ENCODE results near the gene CLN6. TPM values are rescaled to one million over a fixed set of nuclear protein-coding genes. Genes with fewer than 3 reads are reported as not detected.

Gene CLN6
- total RNA-seq, 1 experiment from 2014 or later: 71.9 TPM

DNA sequence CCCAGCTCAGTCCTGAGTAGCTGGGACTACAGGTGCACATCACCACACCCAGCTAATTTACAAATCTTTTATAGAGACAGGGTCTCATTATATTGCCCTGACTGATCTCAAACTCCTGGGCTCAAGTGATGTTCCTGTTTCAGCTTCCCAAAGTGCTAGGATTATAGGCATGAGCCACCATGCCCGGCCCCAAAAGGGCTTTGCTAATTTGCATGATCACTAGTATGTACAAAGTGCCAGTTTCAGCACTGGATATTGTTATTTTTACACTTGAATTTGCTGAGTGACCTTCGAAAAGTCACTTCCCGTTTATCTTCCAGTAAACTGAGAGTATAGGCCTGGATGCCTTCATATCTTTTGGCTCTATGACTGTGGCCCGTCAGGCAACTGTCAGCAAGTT, 12.2 kb downstream of the CLN6 start:
- no peak overlapping the region for H3K23ac ChIP-seq (ENCODE audit: insufficient read length, low read depth, low read length)
- peaks cover under 1 to 10% of the 10 kb centered on the region in 2 experiments; a peak in 3 of 5 replicates for H3K9me3 Mint-ChIP-seq
- peaks cover 6% of the 10 kb centered on the region; the same call in 1 of the 2 replicates for H3K79me2 ChIP-seq (ENCODE audit: insufficient read depth, low read length)

More for the DNA sequence above, 12.2 kb downstream of the CLN6 start:
- no peak for DNase-seq
- Histone ChIP-seq H3K56ac (ENCODE audit: insufficient read length, low read depth, low read length) (no peak overlapping the region), H3T11ph (ENCODE audit: low read length) (no peak overlapping the region), H2AFZ (ENCODE audit: low read length) (no peak overlapping the region), H2AK5ac (ENCODE audit: insufficient read length, low read length) (no peak overlapping the region), H3K9me3 (ENCODE audit: control insufficient read depth, low read depth, low read length) (no peaks in the 10 kb centered on the region), H3K79me1 (ENCODE audit: insufficient read depth, low read depth, low read length, poor library complexity, severe bottlenecking) (peaks cover 17% of the 10 kb centered on the region), H3K14ac (ENCODE audit: insufficient read depth, low read length) (no peak overlapping the region), H4K20me1 (ENCODE audit: control insufficient read depth, insufficient read depth, insufficient read length) (no peaks in the 10 kb centered on the region), H3K27ac (ENCODE audit: insufficient read length, low read depth, low read length) (no peak overlapping the region), H3K23me2 (ENCODE audit: insufficient read length, low read depth, low read length, poor library complexity, severe bottlenecking) (no peaks in the 10 kb centered on the region), H3K27me3 (ENCODE audit: insufficient read depth, low read length) (no peaks in the 10 kb centered on the region), H3K4ac (ENCODE audit: low read depth, low read length) (no peak overlapping the region), H2BK20ac (ENCODE audit: low read depth, low read length, poor library complexity, severe bottlenecking) (no peak overlapping the region), H3K4me1 (ENCODE audit: insufficient read depth, low read length) (no peaks in the 10 kb centered on the region), H3K4me2 (ENCODE audit: insufficient read depth, insufficient read length, low read length) (no peak overlapping the region), H3K9ac (ENCODE audit: extremely low read depth, insufficient read length, low read length) (no peak overlapping the region), H4K5ac (ENCODE audit: insufficient read length, low read depth, low read length) (no peak overlapping the region), H3K18ac (ENCODE audit: insufficient read length, low read depth, low read length) (no peak overlapping the region), H4K8ac (replicated peaks; ENCODE audit: insufficient read length, low read depth, low read length) (no peak overlapping the region), H2BK12ac (ENCODE audit: insufficient read length, low read depth, low read length) (no peak overlapping the region), H2BK5ac (ENCODE audit: insufficient read length, low read length) (no peak overlapping the region), H2BK120ac (ENCODE audit: low read depth, low read length, poor library complexity, severe bottlenecking) (no peak overlapping the region), H4K91ac (ENCODE audit: insufficient read length, low read depth, low read length) (no peak overlapping the region), H2BK15ac (ENCODE audit: low read depth, low read length) (no peak overlapping the region)
- Mint-ChIP-seq H3K4me1 (no peaks in the 10 kb centered on the region), H3K4me3 (no peak overlapping the region), H3K36me3 (ENCODE audit: insufficient read depth in 1 of 3, low read depth in 3 of 3) (peaks cover 21 to 52% (median 49%) of the 10 kb centered on the region in 3 experiments; a peak in 6 of 7 replicates), H3K27me3 (ENCODE audit: low read depth) (no peaks in the 10 kb centered on the region), H3K27ac (no peak overlapping the region)
- no CpG with 5 or more reads among the region's 4 CpGs for WGBS (ENCODE audit: extremely low coverage, insufficient read length, low lambda C conversion rate)
- TF ChIP-seq, protein P1, sequence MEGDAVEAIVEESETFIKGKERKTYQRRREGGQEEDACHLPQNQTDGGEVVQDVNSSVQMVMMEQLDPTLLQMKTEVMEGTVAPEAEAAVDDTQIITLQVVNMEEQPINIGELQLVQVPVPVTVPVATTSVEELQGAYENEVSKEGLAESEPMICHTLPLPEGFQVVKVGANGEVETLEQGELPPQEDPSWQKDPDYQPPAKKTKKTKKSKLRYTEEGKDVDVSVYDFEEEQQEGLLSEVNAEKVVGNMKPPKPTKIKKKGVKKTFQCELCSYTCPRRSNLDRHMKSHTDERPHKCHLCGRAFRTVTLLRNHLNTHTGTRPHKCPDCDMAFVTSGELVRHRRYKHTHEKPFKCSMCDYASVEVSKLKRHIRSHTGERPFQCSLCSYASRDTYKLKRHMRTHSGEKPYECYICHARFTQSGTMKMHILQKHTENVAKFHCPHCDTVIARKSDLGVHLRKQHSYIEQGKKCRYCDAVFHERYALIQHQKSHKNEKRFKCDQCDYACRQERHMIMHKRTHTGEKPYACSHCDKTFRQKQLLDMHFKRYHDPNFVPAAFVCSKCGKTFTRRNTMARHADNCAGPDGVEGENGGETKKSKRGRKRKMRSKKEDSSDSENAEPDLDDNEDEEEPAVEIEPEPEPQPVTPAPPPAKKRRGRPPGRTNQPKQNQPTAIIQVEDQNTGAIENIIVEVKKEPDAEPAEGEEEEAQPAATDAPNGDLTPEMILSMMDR (conservative IDR thresholded peaks at IDR 0.05): no peak

Measured in H9 (cell line).